Measurements from ENCODE around the gene CEMIP.
A peak's percentile ranks its signal among the peaks of the same experiment; 100 is the strongest.

The CEMIP gene

GRCh38 chr15:80934761-80935221 is 155.6 kb downstream of the CEMIP start:
- Histone ChIP-seq H3K27me3 (replicated peaks) (no peaks in the 10 kb centered on the region), H3K27ac (no peak overlapping the region), H3K4me3 (ENCODE audit: low read depth, low read length) (no peak overlapping the region), H3K36me3 (replicated peaks) (no peaks in the 10 kb centered on the region)
- TF ChIP-seq CTCF (IDR thresholded peaks at IDR 0.05; ENCODE audit: low read depth, low read length, missing control alignments): peak; percentile 13
- DNase-seq: peak; percentile 41
- in situ Hi-C loops (cut with HindIII; ENCODE audit: low pct_ligation_motif_present, low sequenced_read_pairs): no loop called here

GRCh38 chr15:80936288-80937078 is 157.3 kb downstream of the CEMIP start:
- in situ Hi-C loops (cut with HindIII; ENCODE audit: low pct_ligation_motif_present, low sequenced_read_pairs): no loop called here
- no peak for DNase-seq
- no peaks in the 10 kb centered on the region for H3K27me3 ChIP-seq (replicated peaks)
- H3K27ac ChIP-seq: no peak overlapping the region
- H3K36me3 ChIP-seq (replicated peaks): no peaks in the 10 kb centered on the region
- no peak for TF ChIP-seq CTCF (IDR thresholded peaks at IDR 0.05; ENCODE audit: low read depth, low read length, missing control alignments)
- no peak overlapping the region for H3K4me3 ChIP-seq (ENCODE audit: low read depth, low read length)

GRCh38 chr15:80937718-80938117 is 158.5 kb downstream of the CEMIP start:
- Histone ChIP-seq H3K36me3 (replicated peaks) (no peaks in the 10 kb centered on the region), H3K27ac (no peak overlapping the region), H3K4me3 (ENCODE audit: low read depth, low read length) (no peak overlapping the region), H3K27me3 (replicated peaks) (no peaks in the 10 kb centered on the region)
- no peak for TF ChIP-seq CTCF (IDR thresholded peaks at IDR 0.05; ENCODE audit: low read depth, low read length, missing control alignments)
- in situ Hi-C loops (cut with HindIII; ENCODE audit: low pct_ligation_motif_present, low sequenced_read_pairs): no loop called here
- DNase-seq: no peak

- Histone ChIP-seq H3K36me3 (replicated peaks) (peaks cover 2% of the 10 kb centered on the region), H3K27me3 (replicated peaks) (no peaks in the 10 kb centered on the region), H3K4me3 (ENCODE audit: low read depth, low read length) (no peak overlapping the region), H3K27ac (no peak overlapping the region)
- in situ Hi-C loops (cut with HindIII; ENCODE audit: low pct_ligation_motif_present, low sequenced_read_pairs): no loop called here
- DNase-seq: no peak
- no peak for TF ChIP-seq CTCF (IDR thresholded peaks at IDR 0.05; ENCODE audit: low read depth, low read length, missing control alignments)
Measured at GRCh38 chr15:80939216-80939615, 160.0 kb downstream of the CEMIP start.

- DNase-seq: no peak
- Histone ChIP-seq H3K36me3 (replicated peaks) (peaks cover 2% of the 10 kb centered on the region), H3K4me3 (ENCODE audit: low read depth, low read length) (no peak overlapping the region), H3K27ac (no peak overlapping the region), H3K27me3 (replicated peaks) (no peaks in the 10 kb centered on the region)
- no peak for TF ChIP-seq CTCF (IDR thresholded peaks at IDR 0.05; ENCODE audit: low read depth, low read length, missing control alignments)
- in situ Hi-C loops (cut with HindIII; ENCODE audit: low pct_ligation_motif_present, low sequenced_read_pairs): no loop called here
Measured at GRCh38 chr15:80940331-80940730, 161.2 kb downstream of the CEMIP start.

- in situ Hi-C loops (cut with HindIII; ENCODE audit: low pct_ligation_motif_present, low sequenced_read_pairs): no loop called here
- Histone ChIP-seq H3K27ac (no peak overlapping the region), H3K27me3 (replicated peaks) (no peaks in the 10 kb centered on the region), H3K36me3 (replicated peaks) (peaks cover 2% of the 10 kb centered on the region), H3K4me3 (ENCODE audit: low read depth, low read length) (no peak overlapping the region)
- no peak for TF ChIP-seq CTCF (IDR thresholded peaks at IDR 0.05; ENCODE audit: low read depth, low read length, missing control alignments)
- DNase-seq: no peak
Measured at GRCh38 chr15:80940851-80941250, 161.7 kb downstream of the CEMIP start.
